ENCODE results near the gene TBC1D24.

Gene TBC1D24

DNA sequence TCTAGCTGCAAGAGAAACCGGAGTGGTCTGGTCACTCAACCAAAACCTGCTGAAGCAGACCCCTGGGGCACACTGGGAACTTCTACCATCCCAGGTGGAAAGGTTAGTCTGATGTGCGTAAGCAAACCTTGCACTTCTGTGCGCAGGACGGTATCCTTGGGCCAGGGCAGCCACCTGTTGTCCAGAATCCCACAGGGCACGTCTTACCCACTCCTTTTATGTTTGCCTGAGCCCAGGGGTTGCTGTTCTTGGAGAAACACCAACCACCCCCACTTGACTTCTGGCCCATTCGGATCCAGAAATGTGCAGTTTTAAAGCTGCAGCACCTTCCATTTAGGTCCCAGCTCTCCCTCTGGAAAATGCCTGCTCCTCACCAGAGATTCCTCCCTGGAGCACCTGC lies 18.7 kb downstream of the TBC1D24 start:
- Histone ChIP-seq H3K4me1 (ENCODE audit: control insufficient read depth, insufficient read depth, low read length) (peaks cover 13% of the 10 kb centered on the region), H3K9ac (ENCODE audit: low read length in 2 of 2) (no peak overlapping the region), H3K27me3 (ENCODE audit: control insufficient read depth in 1 of 2, insufficient read depth in 2 of 2, low read length in 2 of 2) (no peaks in the 10 kb centered on the region), H3K27ac (ENCODE audit: low read length) (no peak overlapping the region), H3K9me3 (ENCODE audit: control insufficient read depth in 2 of 2, low read length in 2 of 2) (no peaks in the 10 kb centered on the region), H3K36me3 (ENCODE audit: control insufficient read depth in 2 of 2, insufficient read depth in 2 of 2, low read length in 2 of 2) (peaks cover 0 to 20% of the 10 kb centered on the region in 2 donors), H3K4me3 (ENCODE audit: low read length in 2 of 2) (no peak overlapping the region)

- H3K36me3 ChIP-seq (ENCODE audit: control insufficient read depth in 2 of 2, insufficient read depth in 2 of 2, low read length in 2 of 2), result peaks cover 0 to 20% of the 10 kb centered on the region in 2 donors
- no peak overlapping the region for H3K9ac ChIP-seq (ENCODE audit: low read length in 2 of 2)
- no peak overlapping the region for H3K27ac ChIP-seq (ENCODE audit: low read length)
- no peaks in the 10 kb centered on the region for H3K9me3 ChIP-seq (ENCODE audit: control insufficient read depth in 2 of 2, low read length in 2 of 2)
- H3K4me1 ChIP-seq (ENCODE audit: control insufficient read depth, insufficient read depth, low read length), result peaks cover 15% of the 10 kb centered on the region
- H3K27me3 ChIP-seq (ENCODE audit: control insufficient read depth in 1 of 2, insufficient read depth in 2 of 2, low read length in 2 of 2), result no peaks in the 10 kb centered on the region
- H3K4me3 ChIP-seq (ENCODE audit: low read length in 2 of 2), result no peak overlapping the region
Measured at GRCh38 chr16:2494616-2495015, 19.7 kb downstream of the TBC1D24 start.

DNA sequence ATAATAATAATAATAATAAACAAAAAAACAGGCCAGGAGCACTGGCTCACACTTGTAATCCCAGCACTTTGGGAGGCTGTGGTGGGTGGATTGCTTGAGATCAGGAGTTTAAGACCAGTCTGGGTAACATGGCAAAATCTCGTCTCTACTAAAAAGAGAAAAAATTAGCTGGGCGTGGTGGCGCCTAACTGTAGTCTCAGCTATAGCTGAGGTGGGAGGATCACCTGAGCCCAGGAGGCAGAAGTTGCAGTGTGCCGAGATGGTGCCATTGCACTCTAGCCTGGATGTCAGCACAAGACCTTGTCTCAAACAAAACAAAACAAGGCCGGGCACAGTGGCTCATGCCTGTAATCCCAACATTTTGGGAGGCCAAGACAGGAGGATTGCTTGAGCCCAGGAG lies 20.1 kb downstream of the TBC1D24 start:
- no peaks in the 10 kb centered on the region for H3K27me3 ChIP-seq (ENCODE audit: control insufficient read depth in 1 of 2, insufficient read depth in 2 of 2, low read length in 2 of 2)
- H3K4me1 ChIP-seq (ENCODE audit: control insufficient read depth, insufficient read depth, low read length), result peaks cover 15% of the 10 kb centered on the region
- H3K27ac ChIP-seq (ENCODE audit: low read length), result no peak overlapping the region
- H3K36me3 ChIP-seq (ENCODE audit: control insufficient read depth in 2 of 2, insufficient read depth in 2 of 2, low read length in 2 of 2), result peaks cover 0 to 20% of the 10 kb centered on the region in 2 donors
- no peak overlapping the region for H3K4me3 ChIP-seq (ENCODE audit: low read length in 2 of 2)
- no peak overlapping the region for H3K9ac ChIP-seq (ENCODE audit: low read length in 2 of 2)
- no peaks in the 10 kb centered on the region for H3K9me3 ChIP-seq (ENCODE audit: control insufficient read depth in 2 of 2, low read length in 2 of 2)

DNA sequence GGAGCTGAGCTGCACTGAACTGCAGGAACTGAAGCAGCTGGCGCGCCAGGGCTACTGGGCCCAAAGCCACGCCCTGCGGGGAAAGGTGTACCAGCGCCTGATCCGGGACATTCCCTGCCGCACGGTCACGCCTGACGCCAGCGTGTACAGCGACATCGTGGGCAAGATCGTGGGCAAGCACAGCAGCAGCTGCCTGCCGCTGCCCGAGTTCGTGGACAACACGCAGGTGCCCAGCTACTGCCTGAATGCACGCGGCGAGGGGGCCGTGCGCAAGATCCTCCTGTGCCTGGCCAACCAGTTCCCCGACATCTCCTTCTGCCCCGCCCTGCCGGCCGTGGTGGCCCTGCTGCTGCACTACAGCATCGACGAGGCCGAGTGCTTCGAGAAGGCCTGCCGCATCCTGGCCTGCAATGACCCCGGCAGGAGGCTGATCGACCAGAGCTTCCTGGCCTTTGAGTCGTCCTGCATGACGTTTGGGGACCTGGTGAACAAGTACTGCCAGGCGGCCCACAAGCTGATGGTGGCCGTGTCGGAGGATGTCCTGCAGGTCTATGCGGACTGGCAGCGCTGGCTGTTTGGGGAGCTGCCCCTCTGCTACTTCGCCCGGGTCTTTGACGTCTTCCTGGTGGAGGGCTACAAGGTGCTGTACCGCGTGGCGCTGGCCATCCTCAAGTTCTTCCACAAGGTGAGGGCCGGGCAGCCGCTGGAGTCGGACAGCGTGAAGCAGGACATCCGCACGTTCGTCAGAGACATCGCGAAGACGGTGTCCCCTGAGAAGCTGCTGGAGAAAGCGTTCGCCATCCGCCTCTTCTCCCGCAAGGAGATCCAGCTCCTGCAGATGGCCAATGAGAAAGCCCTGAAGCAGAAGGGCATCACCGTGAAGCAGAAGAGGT lies 21.5 kb downstream of the TBC1D24 start:
- Histone ChIP-seq H3K4me3 (ENCODE audit: low read length in 2 of 2) (no peak overlapping the region), H3K36me3 (ENCODE audit: control insufficient read depth in 2 of 2, insufficient read depth in 2 of 2, low read length in 2 of 2) (peaks cover 0 to 16% of the 10 kb centered on the region in 2 donors), H3K27me3 (ENCODE audit: control insufficient read depth in 1 of 2, insufficient read depth in 2 of 2, low read length in 2 of 2) (no peaks in the 10 kb centered on the region), H3K27ac (ENCODE audit: low read length) (no peak overlapping the region), H3K9ac (ENCODE audit: low read length in 2 of 2) (no peak overlapping the region), H3K4me1 (ENCODE audit: control insufficient read depth, insufficient read depth, low read length) (peaks cover 20% of the 10 kb centered on the region), H3K9me3 (ENCODE audit: control insufficient read depth in 2 of 2, low read length in 2 of 2) (no peaks in the 10 kb centered on the region)

GRCh38 chr16:2497116-2497630 lies 22.2 kb downstream of the TBC1D24 start:
- Histone ChIP-seq H3K27me3 (ENCODE audit: control insufficient read depth in 1 of 2, insufficient read depth in 2 of 2, low read length in 2 of 2) (no peaks in the 10 kb centered on the region), H3K9me3 (ENCODE audit: control insufficient read depth in 2 of 2, low read length in 2 of 2) (no peaks in the 10 kb centered on the region), H3K4me3 (ENCODE audit: low read length in 2 of 2) (no peak overlapping the region), H3K36me3 (ENCODE audit: control insufficient read depth in 2 of 2, insufficient read depth in 2 of 2, low read length in 2 of 2) (peaks cover 0 to 16% of the 10 kb centered on the region in 2 donors), H3K9ac (ENCODE audit: low read length in 2 of 2) (no peak overlapping the region), H3K27ac (ENCODE audit: low read length) (no peak overlapping the region), H3K4me1 (ENCODE audit: control insufficient read depth, insufficient read depth, low read length) (peaks cover 28% of the 10 kb centered on the region)

- Histone ChIP-seq H3K9ac (ENCODE audit: low read length in 2 of 2) (no peak overlapping the region), H3K27ac (ENCODE audit: low read length) (no peak overlapping the region), H3K9me3 (ENCODE audit: control insufficient read depth in 2 of 2, low read length in 2 of 2) (no peaks in the 10 kb centered on the region), H3K27me3 (ENCODE audit: control insufficient read depth in 1 of 2, insufficient read depth in 2 of 2, low read length in 2 of 2) (no peaks in the 10 kb centered on the region), H3K4me1 (ENCODE audit: control insufficient read depth, insufficient read depth, low read length) (peaks cover 33% of the 10 kb centered on the region), H3K36me3 (ENCODE audit: control insufficient read depth in 2 of 2, insufficient read depth in 2 of 2, low read length in 2 of 2) (peaks cover 0 to 16% of the 10 kb centered on the region in 2 donors), H3K4me3 (ENCODE audit: low read length in 2 of 2) (no peak overlapping the region)
Measured at GRCh38 chr16:2497695-2498484, 23.0 kb downstream of the TBC1D24 start.

GRCh38 chr16:2498531-2499253 lies 23.8 kb downstream of the TBC1D24 start:
- H3K4me3 ChIP-seq (ENCODE audit: low read length in 2 of 2), result no peak overlapping the region
- H3K9me3 ChIP-seq (ENCODE audit: control insufficient read depth in 2 of 2, low read length in 2 of 2), result no peaks in the 10 kb centered on the region
- H3K4me1 ChIP-seq (ENCODE audit: control insufficient read depth, insufficient read depth, low read length), result peaks cover 33% of the 10 kb centered on the region
- H3K9ac ChIP-seq (ENCODE audit: low read length in 2 of 2), result no peak overlapping the region
- H3K36me3 ChIP-seq (ENCODE audit: control insufficient read depth in 2 of 2, insufficient read depth in 2 of 2, low read length in 2 of 2), result peaks cover 0 to 16% of the 10 kb centered on the region in 2 donors
- no peak overlapping the region for H3K27ac ChIP-seq (ENCODE audit: low read length)
- no peaks in the 10 kb centered on the region for H3K27me3 ChIP-seq (ENCODE audit: control insufficient read depth in 1 of 2, insufficient read depth in 2 of 2, low read length in 2 of 2)

DNA sequence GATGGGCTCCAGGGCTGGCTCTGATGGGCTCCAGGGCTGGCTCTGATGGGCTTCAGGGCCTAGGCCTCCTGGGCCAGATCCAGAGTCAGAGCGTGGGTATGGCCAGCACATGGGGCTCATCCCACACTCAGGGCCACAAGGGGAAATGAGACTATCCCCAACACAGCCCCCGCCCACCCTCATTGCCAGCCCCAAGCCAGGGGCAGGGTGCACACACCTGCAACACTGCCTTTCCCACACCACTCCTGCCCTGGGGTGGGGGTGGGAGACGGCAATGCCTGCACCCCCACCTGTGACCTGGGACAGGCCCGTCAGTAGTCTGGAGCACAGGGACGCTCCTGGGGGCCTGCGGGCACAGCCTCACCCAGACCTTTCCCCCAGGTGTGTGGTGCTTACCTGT lies 24.5 kb downstream of the TBC1D24 start:
- Histone ChIP-seq H3K9me3 (ENCODE audit: control insufficient read depth in 2 of 2, low read length in 2 of 2) (no peaks in the 10 kb centered on the region), H3K27me3 (ENCODE audit: control insufficient read depth in 1 of 2, insufficient read depth in 2 of 2, low read length in 2 of 2) (no peaks in the 10 kb centered on the region), H3K27ac (ENCODE audit: low read length) (no peak overlapping the region), H3K9ac (ENCODE audit: low read length in 2 of 2) (no peak overlapping the region), H3K36me3 (ENCODE audit: control insufficient read depth in 2 of 2, insufficient read depth in 2 of 2, low read length in 2 of 2) (peaks cover 0 to 16% of the 10 kb centered on the region in 2 donors), H3K4me3 (ENCODE audit: low read length in 2 of 2) (no peak overlapping the region), H3K4me1 (ENCODE audit: control insufficient read depth, insufficient read depth, low read length) (peaks cover 33% of the 10 kb centered on the region)

GRCh38 chr16:2499890-2500429 lies 25.0 kb downstream of the TBC1D24 start:
- Histone ChIP-seq H3K27me3 (ENCODE audit: control insufficient read depth in 1 of 2, insufficient read depth in 2 of 2, low read length in 2 of 2) (no peaks in the 10 kb centered on the region), H3K27ac (ENCODE audit: low read length) (no peak overlapping the region), H3K36me3 (ENCODE audit: control insufficient read depth in 2 of 2, insufficient read depth in 2 of 2, low read length in 2 of 2) (peaks cover 0 to 16% of the 10 kb centered on the region in 2 donors), H3K4me1 (ENCODE audit: control insufficient read depth, insufficient read depth, low read length) (peaks cover 33% of the 10 kb centered on the region), H3K4me3 (ENCODE audit: low read length in 2 of 2) (no peak overlapping the region), H3K9me3 (ENCODE audit: control insufficient read depth in 2 of 2, low read length in 2 of 2) (no peaks in the 10 kb centered on the region), H3K9ac (ENCODE audit: low read length in 2 of 2) (no peak overlapping the region)

GRCh38 chr16:2500430-2500917 lies 25.5 kb downstream of the TBC1D24 start:
- no peaks in the 10 kb centered on the region for H3K27me3 ChIP-seq (ENCODE audit: control insufficient read depth in 1 of 2, insufficient read depth in 2 of 2, low read length in 2 of 2)
- H3K27ac ChIP-seq (ENCODE audit: low read length), result no peak overlapping the region
- peaks cover 0 to 16% of the 10 kb centered on the region in 2 donors for H3K36me3 ChIP-seq (ENCODE audit: control insufficient read depth in 2 of 2, insufficient read depth in 2 of 2, low read length in 2 of 2)
- peaks cover 33% of the 10 kb centered on the region for H3K4me1 ChIP-seq (ENCODE audit: control insufficient read depth, insufficient read depth, low read length)
- H3K9ac ChIP-seq (ENCODE audit: low read length in 2 of 2), result no peak overlapping the region
- H3K9me3 ChIP-seq (ENCODE audit: control insufficient read depth in 2 of 2, low read length in 2 of 2), result no peaks in the 10 kb centered on the region
- no peak overlapping the region for H3K4me3 ChIP-seq (ENCODE audit: low read length in 2 of 2)
